NB4 (cell line): Measurements from ENCODE around the gene CFAP299.

ENCODE experiments used
- CTCF ChIP-seq: IDR thresholded peaks from one replicate; pipeline ENCODE4 v1.5.1; 2012; ENCODE audit warnings: low read depth, low read length
- MYC ChIP-seq: IDR thresholded peaks from 2 replicates; pipeline ENCODE4 v1.6.1; 2011; ENCODE audit warnings: low read depth, low read length
- POLR2A ChIP-seq: IDR thresholded peaks from 2 replicates; pipeline ENCODE4 v1.6.1; 2011; ENCODE audit warnings: mild to moderate bottlenecking; ENCODE audit not compliant: insufficient read length; ENCODE audit errors: extremely low read depth

GRCh38 chr4:80425124-80426100 is 89.9 kb downstream of the CFAP299 start:
- TF ChIP-seq CTCF, result no peak
- no peak for TF ChIP-seq MYC
- no peak for TF ChIP-seq POLR2A
